GM23338 (cell line): ENCODE data around the gene PHF5A. TPM values are rescaled to one million over a fixed set of nuclear protein-coding genes. Genes with fewer than 3 reads are reported as not detected.
A peak's percentile ranks its signal among the peaks of the same experiment; 100 is the strongest.

ENCODE experiments used
- ATAC-seq: fragments of 200-7000 bp; cut with Tn5 transposase; 3 replicates; pipeline ENCODE4 v1.9.1; 2020
- DNase-seq: peaks from one replicate; pipeline ENCODE4 v3.0.0-alpha.2; 2015; ENCODE audit warnings: low spot score
- H2AFZ ChIP-seq: fragments of 200-600 bp; sonication (generic); 2 replicates; pipeline ENCODE4 v1.8.0; 2016; ENCODE audit warnings: antibody characterized with exemption, mild to moderate bottlenecking, moderate library complexity
- H3F3A ChIP-seq: fragments of 200-600 bp; sonication (generic); replicated peaks from 2 replicates; pipeline ENCODE4 v1.8.0; 2017; ENCODE audit warnings: antibody characterized with exemption, mixed run types, low read depth
- H3K27ac ChIP-seq: fragments of 200-600 bp; sonication (generic); 2 replicates; pipeline ENCODE4 v1.6.1; 2016; ENCODE audit warnings: low read depth
- H3K27me3 ChIP-seq: fragments of 200-600 bp; sonication (generic); 2 replicates; pipeline ENCODE4 v1.8.0; 2016; ENCODE audit warnings: mild to moderate bottlenecking, mixed run types, moderate library complexity; ENCODE audit not compliant: insufficient read depth
- H3K36me3 ChIP-seq: fragments of 200-600 bp; sonication (generic); 2 replicates; pipeline ENCODE4 v1.8.0; 2016; ENCODE audit warnings: mild to moderate bottlenecking; ENCODE audit not compliant: insufficient read depth
- H3K4me1 ChIP-seq: fragments of 200-600 bp; sonication (generic); 2 replicates; pipeline ENCODE4 v1.8.0; 2016; ENCODE audit warnings: mild to moderate bottlenecking, moderate library complexity; ENCODE audit not compliant: insufficient read depth
- H3K4me2 ChIP-seq: fragments of 200-600 bp; sonication (generic); 2 replicates; pipeline ENCODE4 v1.7.1; 2017; ENCODE audit warnings: mixed run types
- H3K4me3 ChIP-seq: fragments of 200-600 bp; sonication (generic); 2 replicates; pipeline ENCODE4 v1.6.1; 2016; ENCODE audit warnings: mixed run types
- H3K79me2 ChIP-seq: fragments of 200-600 bp; sonication (generic); replicated peaks from 2 replicates; pipeline ENCODE4 v1.8.0; 2017; ENCODE audit warnings: mild to moderate bottlenecking; ENCODE audit not compliant: insufficient read depth
- H3K9me2 ChIP-seq: fragments of 200-600 bp; sonication (generic); 2 replicates; pipeline ENCODE4 v1.8.0; 2017; ENCODE audit not compliant: insufficient read depth
- H4K20me1 ChIP-seq: fragments of 200-600 bp; sonication (generic); replicated peaks from 2 replicates; pipeline ENCODE4 v1.8.0; 2017; ENCODE audit warnings: mild to moderate bottlenecking; ENCODE audit not compliant: insufficient read depth
- H3K27ac Mint-ChIP-seq: 2 replicates; pipeline ENCODE4 v1.8.0; 2020; ENCODE audit warnings: inconsistent platforms, mild to moderate bottlenecking, moderate library complexity, mixed read lengths
- H3K27me3 Mint-ChIP-seq: 3 replicates; pipeline ENCODE4 v1.8.0; 2022; ENCODE audit warnings: low read depth, mild to moderate bottlenecking, moderate library complexity, mixed read lengths, inconsistent platforms; ENCODE audit not compliant: insufficient read depth, poor library complexity
- H3K36me3 Mint-ChIP-seq: 3 replicates; pipeline ENCODE4 v1.8.0; 2021; ENCODE audit warnings: low read depth, mild to moderate bottlenecking, inconsistent platforms, moderate library complexity, mixed read lengths
- H3K4me1 Mint-ChIP-seq: 3 replicates; pipeline ENCODE4 v1.8.0; 2020; ENCODE audit warnings: mild to moderate bottlenecking, inconsistent platforms, mixed read lengths
- H3K4me3 Mint-ChIP-seq: 3 replicates; pipeline ENCODE4 v1.8.0; 2021; ENCODE audit warnings: moderate library complexity, mild to moderate bottlenecking, inconsistent platforms, mixed read lengths
- H3K9me3 Mint-ChIP-seq: 3 replicates; pipeline ENCODE4 v1.8.0; 2020; ENCODE audit warnings: moderate library complexity, mild to moderate bottlenecking, inconsistent platforms, mixed read lengths
- CREB1 ChIP-seq: fragments of 250-450 bp; sonication (Bioruptor Pico); IDR thresholded peaks from 2 replicates; pipeline ENCODE4 v1.5.0; 2020; ENCODE audit warnings: low read depth, mild to moderate bottlenecking, moderate library complexity
- EZH2phosphoT487 ChIP-seq: fragments of 200-600 bp; sonication (generic); IDR thresholded peaks from one replicate; pipeline ENCODE4 v1.8.1; 2018; ENCODE audit warnings: antibody characterized with exemption; ENCODE audit not compliant: unreplicated experiment
- ZNF331 ChIP-seq: fragments of 250-450 bp; sonication (Bioruptor Pico); IDR thresholded peaks from 2 replicates; pipeline ENCODE4 v1.5.0; 2020; ENCODE audit warnings: low read depth, mild to moderate bottlenecking, moderate library complexity
- ZNF462 ChIP-seq: fragments of 250-450 bp; sonication (Bioruptor Pico); IDR thresholded peaks from 2 replicates; pipeline ENCODE4 v1.5.0; 2020; ENCODE audit warnings: mild to moderate bottlenecking, moderate library complexity
- polyA plus RNA-seq: library from polyadenylated mRNA; unstranded; fragments of >200 nt; fragmentation: Nextera tagmentation; extraction: Ambion mirVana; gene quantifications from 2 replicates; pipeline ENCODE4 v1.2.1, GENCODE V29; 2016
- total RNA-seq: library from RNA; depleted of rRNA; stranded (reverse); fragments of >200 nt; shearing (Covaris generic); gene quantifications from 2 replicates; pipeline ENCODE4 v1.2.3, GENCODE V29; 2014
- TF ChIP-seq, protein P1 (sequence below): IDR thresholded peaks from one replicate; pipeline ENCODE4 v1.6.1; 2018; ENCODE audit warnings: antibody characterized with exemption; ENCODE audit not compliant: unreplicated experiment

The PHF5A gene
- total and polyA plus RNA-seq, 2 experiments from 2014 or later: 49.4 to 115 TPM

DNA sequence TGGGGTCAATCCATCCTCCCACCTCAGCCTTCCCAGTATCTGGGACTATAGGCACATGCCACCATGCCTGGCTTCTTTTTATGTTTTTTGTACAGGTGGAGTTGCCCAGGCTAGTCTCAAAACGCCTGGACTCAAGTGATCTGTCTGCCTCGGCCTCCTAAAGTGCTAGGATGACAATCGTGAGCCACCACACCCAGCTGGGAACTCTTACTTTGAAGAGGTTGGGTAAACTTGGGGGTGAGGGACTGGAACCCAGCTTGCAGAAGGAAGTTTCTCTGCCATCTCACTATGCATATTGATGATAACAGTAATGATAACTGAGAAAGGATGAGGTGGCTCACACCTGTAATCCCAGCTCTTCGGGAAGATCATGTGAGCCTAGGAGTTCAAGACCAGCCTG is 36.3 kb upstream of the PHF5A start:
- TF ChIP-seq, protein P1, sequence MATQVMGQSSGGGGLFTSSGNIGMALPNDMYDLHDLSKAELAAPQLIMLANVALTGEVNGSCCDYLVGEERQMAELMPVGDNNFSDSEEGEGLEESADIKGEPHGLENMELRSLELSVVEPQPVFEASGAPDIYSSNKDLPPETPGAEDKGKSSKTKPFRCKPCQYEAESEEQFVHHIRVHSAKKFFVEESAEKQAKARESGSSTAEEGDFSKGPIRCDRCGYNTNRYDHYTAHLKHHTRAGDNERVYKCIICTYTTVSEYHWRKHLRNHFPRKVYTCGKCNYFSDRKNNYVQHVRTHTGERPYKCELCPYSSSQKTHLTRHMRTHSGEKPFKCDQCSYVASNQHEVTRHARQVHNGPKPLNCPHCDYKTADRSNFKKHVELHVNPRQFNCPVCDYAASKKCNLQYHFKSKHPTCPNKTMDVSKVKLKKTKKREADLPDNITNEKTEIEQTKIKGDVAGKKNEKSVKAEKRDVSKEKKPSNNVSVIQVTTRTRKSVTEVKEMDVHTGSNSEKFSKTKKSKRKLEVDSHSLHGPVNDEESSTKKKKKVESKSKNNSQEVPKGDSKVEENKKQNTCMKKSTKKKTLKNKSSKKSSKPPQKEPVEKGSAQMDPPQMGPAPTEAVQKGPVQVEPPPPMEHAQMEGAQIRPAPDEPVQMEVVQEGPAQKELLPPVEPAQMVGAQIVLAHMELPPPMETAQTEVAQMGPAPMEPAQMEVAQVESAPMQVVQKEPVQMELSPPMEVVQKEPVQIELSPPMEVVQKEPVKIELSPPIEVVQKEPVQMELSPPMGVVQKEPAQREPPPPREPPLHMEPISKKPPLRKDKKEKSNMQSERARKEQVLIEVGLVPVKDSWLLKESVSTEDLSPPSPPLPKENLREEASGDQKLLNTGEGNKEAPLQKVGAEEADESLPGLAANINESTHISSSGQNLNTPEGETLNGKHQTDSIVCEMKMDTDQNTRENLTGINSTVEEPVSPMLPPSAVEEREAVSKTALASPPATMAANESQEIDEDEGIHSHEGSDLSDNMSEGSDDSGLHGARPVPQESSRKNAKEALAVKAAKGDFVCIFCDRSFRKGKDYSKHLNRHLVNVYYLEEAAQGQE: no peak
- Histone ChIP-seq H3F3A (0 out of 2 replicates have a peak, but pooled peaks cover 1% of the 10 kb centered on the region), H3K79me2 (no peaks in the 10 kb centered on the region), H3K4me2 (no peak overlapping the region), H2AFZ (no peak overlapping the region), H3K27me3 (no peaks in the 10 kb centered on the region), H3K4me1 (no peaks in the 10 kb centered on the region), H3K36me3 (no peaks in the 10 kb centered on the region), H4K20me1 (no peaks in the 10 kb centered on the region), H3K9me2 (no peaks in the 10 kb centered on the region), H3K4me3 (no peak overlapping the region), H3K27ac (no peak overlapping the region)
- DNase-seq: no peak
- no peaks in the 10 kb centered on the region for H3K4me1 Mint-ChIP-seq
- H3K27ac Mint-ChIP-seq: peak overlapping the region; percentile 40; the same call in 1 of the 2 replicates
- H3K36me3 Mint-ChIP-seq: peaks cover 30% of the 10 kb centered on the region
- H3K9me3 Mint-ChIP-seq: no peaks in the 10 kb centered on the region
- H3K4me3 Mint-ChIP-seq: no peak overlapping the region
- no peak for ATAC-seq
- H3K27me3 Mint-ChIP-seq: peaks cover 6% of the 10 kb centered on the region

DNA sequence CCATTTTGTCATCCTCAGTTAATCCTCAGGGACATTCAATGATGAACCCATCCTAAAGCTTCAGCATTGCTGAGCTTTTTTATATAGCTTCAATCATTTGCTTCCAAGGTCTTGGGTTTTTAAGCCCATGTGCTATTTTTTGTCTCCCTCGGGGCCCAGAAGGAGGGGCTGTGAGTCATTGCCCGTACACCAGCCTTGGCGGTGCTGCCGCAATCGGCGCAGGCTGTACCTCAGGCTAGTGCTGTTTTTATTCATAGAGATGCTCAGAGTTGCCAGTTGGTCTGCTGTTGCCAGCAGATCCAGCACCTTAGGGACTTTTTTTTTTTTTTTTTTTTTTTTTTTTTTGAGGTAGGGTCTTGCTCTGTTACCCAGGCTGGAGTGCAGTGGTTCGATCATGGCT is 35.9 kb upstream of the PHF5A start:
- TF ChIP-seq EZH2phosphoT487 (no peak), ZNF331 (CRISPR knock-in tag) (no peak), CREB1 (CRISPR knock-in tag) (no peak), ZNF462 (CRISPR knock-in tag) (no peak)
- Histone ChIP-seq H3K27ac (no peak overlapping the region), H4K20me1 (no peaks in the 10 kb centered on the region; the same call in 1 of the 2 replicates), H3K4me1 (no peaks in the 10 kb centered on the region), H3K79me2 (no peaks in the 10 kb centered on the region), H3K4me2 (no peak overlapping the region), H3K4me3 (no peak overlapping the region), H3K9me2 (no peaks in the 10 kb centered on the region), H3F3A (peaks cover 4% of the 10 kb centered on the region; the same call in 1 of the 2 replicates), H3K36me3 (no peaks in the 10 kb centered on the region), H2AFZ (no peak overlapping the region), H3K27me3 (no peaks in the 10 kb centered on the region)
- DNase-seq (no peak), ATAC-seq (no peak)
- Mint-ChIP-seq H3K9me3 (no peaks in the 10 kb centered on the region), H3K36me3 (peaks cover 28% of the 10 kb centered on the region), H3K4me3 (no peak overlapping the region), H3K27ac (no peak overlapping the region), H3K27me3 (peaks cover 4% of the 10 kb centered on the region), H3K4me1 (no peaks in the 10 kb centered on the region)
